GM23248 (cell line): Measurements from ENCODE around the gene SULT1A2. TPM values are rescaled to one million over a fixed set of nuclear protein-coding genes. Genes with fewer than 3 reads are reported as not detected.
"Not testable (repeated sequence)": the region's sequence is repeated elsewhere in the genome, so short reads cannot be mapped to it uniquely, and the experiment has no call there.

ENCODE experiments used
- DNase-seq: peaks from one replicate; pipeline ENCODE4 v3.0.0-alpha.2; 2015
- H2AFZ ChIP-seq: fragments of 200-600 bp; sonication (generic); 2 replicates; pipeline ENCODE4 v1.6.1; 2016; ENCODE audit warnings: antibody characterized with exemption
- H3F3A ChIP-seq: fragments of 200-600 bp; sonication (generic); 2 replicates; pipeline ENCODE4 v1.6.1; 2016; ENCODE audit warnings: mild to moderate bottlenecking, antibody characterized with exemption, mixed run types; ENCODE audit not compliant: insufficient read depth
- H3K27ac ChIP-seq: fragments of 200-600 bp; sonication (generic); 2 replicates; pipeline ENCODE4 v1.5.1; 2016; ENCODE audit warnings: mild to moderate bottlenecking
- H3K27me3 ChIP-seq: fragments of 200-600 bp; sonication (generic); replicated peaks from 2 replicates; pipeline ENCODE4 v1.6.1; 2016; ENCODE audit warnings: mild to moderate bottlenecking; ENCODE audit not compliant: insufficient read depth
- H3K36me3 ChIP-seq: fragments of 200-600 bp; sonication (generic); 2 replicates; pipeline ENCODE4 v1.6.1; 2016; ENCODE audit warnings: low read depth, mild to moderate bottlenecking
- H3K4me1 ChIP-seq: fragments of 200-600 bp; sonication (generic); 2 replicates; pipeline ENCODE4 v1.6.1; 2016; ENCODE audit warnings: mild to moderate bottlenecking; ENCODE audit not compliant: insufficient read depth
- H3K4me2 ChIP-seq: fragments of 200-600 bp; sonication (generic); one replicate; pipeline ENCODE4 v1.6.1; 2016; ENCODE audit warnings: mild to moderate bottlenecking; ENCODE audit not compliant: unreplicated experiment
- H3K4me3 ChIP-seq: fragments of 200-600 bp; sonication (generic); 2 replicates; pipeline ENCODE4 v1.5.1; 2016; ENCODE audit warnings: mild to moderate bottlenecking
- H3K79me2 ChIP-seq: fragments of 200-600 bp; sonication (generic); 2 replicates; pipeline ENCODE4 v1.6.1; 2016; ENCODE audit warnings: mild to moderate bottlenecking; ENCODE audit not compliant: insufficient read depth
- H3K9ac ChIP-seq: fragments of 200-600 bp; sonication (generic); 2 replicates; pipeline ENCODE4 v1.6.1; 2016; ENCODE audit warnings: mild to moderate bottlenecking
- H3K9me2 ChIP-seq: fragments of 200-600 bp; sonication (generic); 2 replicates; pipeline ENCODE4 v1.6.1; 2016; ENCODE audit warnings: mixed run types, mild to moderate bottlenecking, moderate library complexity; ENCODE audit not compliant: insufficient read depth
- H3K9me3 ChIP-seq: fragments of 200-600 bp; sonication (generic); one replicate; pipeline ENCODE4 v1.6.1; 2017; ENCODE audit warnings: low read depth
- H4K20me1 ChIP-seq: fragments of 200-600 bp; sonication (generic); 2 replicates; pipeline ENCODE4 v1.6.0; 2016; ENCODE audit not compliant: insufficient read depth
- EZH2 ChIP-seq: fragments of 200-600 bp; sonication (generic); IDR thresholded peaks from 2 replicates; pipeline ENCODE4 v1.6.1; 2018; ENCODE audit warnings: antibody characterized with exemption, mild to moderate bottlenecking; ENCODE audit not compliant: insufficient read depth, poor library complexity, severe bottlenecking
- EZH2phosphoT487 ChIP-seq: fragments of 200-600 bp; sonication (generic); IDR thresholded peaks from 2 replicates; pipeline ENCODE4 v1.6.1; 2018; ENCODE audit warnings: antibody characterized with exemption, moderate library complexity, mild to moderate bottlenecking, low read depth; ENCODE audit not compliant: insufficient read depth
- WGBS, 2 experiments: methylation state at CpG; one replicate each; pipeline ENCODE4 v1.1.6; 2015 to 2017; ENCODE audit warnings: low lambda C conversion rate in 2 of 2, low coverage in 1 of 2; ENCODE audit errors: missing lambda C conversion rate in 2 of 2; 5-methylcytosine and 5-hydroxymethylcytosine counted together
- in situ Hi-C: fragments of 300-500 bp; cut with MboI; formaldehyde crosslinking; loops from 2 replicates; pipeline ENCODE4 v1.15.0; 2020
- polyA plus RNA-seq: library from polyadenylated mRNA; unstranded; fragments of >200 nt; fragmentation: Nextera tagmentation; extraction: Ambion mirVana; gene quantifications from 2 replicates; pipeline ENCODE4 v1.2.1, GENCODE V29; 2016
- total RNA-seq: library from RNA; depleted of rRNA; stranded (reverse); fragments of >200 nt; shearing (Covaris generic); gene quantifications from 2 replicates; pipeline ENCODE4 v1.2.3, GENCODE V29; 2014; rRNA removed

Gene SULT1A2
- total RNA-seq (not detected in 2 replicates), polyA plus RNA-seq (not detected in 2 replicates)

GRCh38 chr16:28596840-28597691, at the start of gene SULT1A2:
Gene SULT1A2 (minus strand): TSS chr16:28597050. CDS start chr16:28595930, 1,120 bp downstream.
- no peaks in the 10 kb centered on the region for H3K79me2 ChIP-seq
- H3K4me1 ChIP-seq, result no peaks in the 10 kb centered on the region
- in situ Hi-C loops, result no loop called here
- H3K9ac ChIP-seq, result no peak within 1 kb of the TSS
- no peak for DNase-seq
- no peak within 1 kb of the TSS for H3K4me3 ChIP-seq
- H3K9me2 ChIP-seq, result no peaks in the 10 kb centered on the region
- TF ChIP-seq EZH2phosphoT487, result no peak
- TF ChIP-seq EZH2, result no peak
- no peaks in the 10 kb centered on the region for H3K36me3 ChIP-seq
- H3K27ac ChIP-seq, result no peak within 1 kb of the TSS
- H4K20me1 ChIP-seq, result no peaks in the 10 kb centered on the region
- no peaks in the 10 kb centered on the region for H3K27me3 ChIP-seq
- 56 to 62% methylated on average over 11 of the region's 11 CpGs for WGBS, 2 experiments
- H2AFZ ChIP-seq, result no peak within 1 kb of the TSS
- H3K9me3 ChIP-seq, result no peaks in the 10 kb centered on the region
- H3F3A ChIP-seq, result no peaks in the 10 kb centered on the region
- no peak within 1 kb of the TSS for H3K4me2 ChIP-seq

GRCh38 chr16:28639959-28640358, 43.1 kb upstream of the SULT1A2 start:
- not testable (repeated sequence) for H3K4me2 ChIP-seq

GRCh38 chr16:28638359-28638758, 41.5 kb upstream of the SULT1A2 start:
- H3K9me2 ChIP-seq, H3K9ac ChIP-seq, H3K27me3 ChIP-seq, H3K27ac ChIP-seq, H3K79me2 ChIP-seq, H3K4me3 ChIP-seq, H2AFZ ChIP-seq, H4K20me1 ChIP-seq, H3K9me3 ChIP-seq, DNase-seq, H3K4me2 ChIP-seq, H3K36me3 ChIP-seq, in situ Hi-C loops: not testable (repeated sequence)
- WGBS, 2 experiments, result 100% methylated on average over 1 of the region's 5 CpGs; no CpG with 5 or more reads in 1 of the 2 experiments
- Histone ChIP-seq H3K4me1 (peaks cover 10% of the 10 kb centered on the region; the same call in 1 of the 2 replicates), H3F3A (peaks cover 14% of the 10 kb centered on the region)

More at GRCh38 chr16:28639959-28640358, 43.1 kb upstream of the SULT1A2 start:
- H3K36me3 ChIP-seq, H3K9me2 ChIP-seq, DNase-seq, H3K27ac ChIP-seq, in situ Hi-C loops, H3K27me3 ChIP-seq, H3K79me2 ChIP-seq, H3K9me3 ChIP-seq, H3K4me3 ChIP-seq, H2AFZ ChIP-seq, H4K20me1 ChIP-seq, H3K9ac ChIP-seq: not testable (repeated sequence)
- Histone ChIP-seq H3K4me1 (peaks cover 10% of the 10 kb centered on the region; the same call in 1 of the 2 replicates), H3F3A (peaks cover 14% of the 10 kb centered on the region)
- WGBS, 2 experiments, result 60 to 71% methylated on average over 2 of the region's 2 CpGs

- H3K79me2 ChIP-seq, H3K4me3 ChIP-seq, H3K27ac ChIP-seq, H4K20me1 ChIP-seq, H3K27me3 ChIP-seq, H2AFZ ChIP-seq, H3K9me2 ChIP-seq, H3K9ac ChIP-seq, DNase-seq, H3K9me3 ChIP-seq, in situ Hi-C loops, H3K36me3 ChIP-seq, H3K4me2 ChIP-seq: not testable (repeated sequence)
- no CpG with 5 or more reads among the region's 1 CpG for WGBS, 2 experiments
- H3F3A ChIP-seq, result peaks cover 14% of the 10 kb centered on the region
- H3K4me1 ChIP-seq, result peaks cover 10% of the 10 kb centered on the region; the same call in 1 of the 2 replicates
These were observed 40.9 kb upstream of the SULT1A2 start, which contains the start of gene NPIPB8 for GRCh38 chr16:28637765-28638164. Gene NPIPB8 (plus strand): TSS chr16:28638065. CDS start chr16:28638361, 296 bp downstream.

GRCh38 chr16:28636093-28636823, 39.4 kb upstream of the SULT1A2 start:
- H3K79me2 ChIP-seq, H3K9me2 ChIP-seq, H2AFZ ChIP-seq, in situ Hi-C loops, H3K36me3 ChIP-seq, H3K9ac ChIP-seq, H4K20me1 ChIP-seq, H3K9me3 ChIP-seq: not testable (repeated sequence)
- H3K4me3 ChIP-seq, result 0 out of 2 replicates have a peak overlapping the region, but pooled peaks have one; percentile 16
- peaks cover 14% of the 10 kb centered on the region for H3F3A ChIP-seq
- WGBS, 2 experiments, result 1 to 3% methylated on average over 5 of the region's 5 CpGs
- H3K27me3 ChIP-seq, result peaks cover 13% of the 10 kb centered on the region; the same call in 1 of the 2 replicates
- peak overlapping the region; percentile 41 for H3K4me2 ChIP-seq
- peak overlapping the region; percentile 23; the same call in 1 of the 2 replicates for H3K27ac ChIP-seq
- peak; percentile 78 for DNase-seq
- peaks cover 10% of the 10 kb centered on the region; the same call in 1 of the 2 replicates for H3K4me1 ChIP-seq

- 33 to 35% methylated on average over 5 of the region's 5 CpGs for WGBS, 2 experiments
- H3K4me3 ChIP-seq, H3K4me2 ChIP-seq, H3K27ac ChIP-seq, H2AFZ ChIP-seq, H3K9ac ChIP-seq, H4K20me1 ChIP-seq, DNase-seq, H3K9me2 ChIP-seq, H3K79me2 ChIP-seq, H3K4me1 ChIP-seq, H3F3A ChIP-seq, H3K36me3 ChIP-seq, H3K9me3 ChIP-seq, in situ Hi-C loops: not testable (repeated sequence)
- H3K27me3 ChIP-seq, result peaks cover 13% of the 10 kb centered on the region; the same call in 1 of the 2 replicates
These were observed 34.1 kb upstream of the SULT1A2 start for GRCh38 chr16:28630905-28631304.
